H1 (cell line): ENCODE results near the gene PTPRH. TPM values are rescaled to one million over a fixed set of nuclear protein-coding genes. Genes with fewer than 3 reads are reported as not detected.

ENCODE experiments used
- CEBPB ChIP-seq: IDR thresholded peaks from 2 replicates; pipeline ENCODE4 v1.6.1; 2012; ENCODE audit warnings: low read depth, low read length
- CHD2 ChIP-seq: IDR thresholded peaks from 2 replicates; pipeline ENCODE4 v1.6.1; 2012; ENCODE audit warnings: low read length, improper control_type of control experiment
- EZH2 ChIP-seq: fragments of 200-600 bp; sonication (generic); IDR thresholded peaks from 2 replicates; pipeline ENCODE4 v1.7.1; 2012; ENCODE audit warnings: low read depth, mild to moderate bottlenecking, moderate library complexity, low read length, inconsistent platforms; ENCODE audit not compliant: severe bottlenecking
- GABPA ChIP-seq: IDR thresholded peaks from 2 replicates; pipeline ENCODE4 v1.6.1; 2011; ENCODE audit warnings: mild to moderate bottlenecking, low read length, moderate library complexity, borderline replicate concordance; ENCODE audit not compliant: insufficient read depth
- NRF1 ChIP-seq: IDR thresholded peaks from 2 replicates; pipeline ENCODE4 v1.6.1; 2011; ENCODE audit warnings: mild to moderate bottlenecking, low read depth, low read length, improper control_type of control experiment
- POLR2A ChIP-seq, 2 experiments: IDR thresholded peaks; 1 replicate in 1 of 2; 2 replicates in 1 of 2; pipeline ENCODE4 v1.6.1; 2011; ENCODE audit warnings: low read depth in 2 of 2, low read length in 2 of 2, mild to moderate bottlenecking in 2 of 2; ENCODE audit errors: control extremely low read depth in 1 of 2
- SIRT6 ChIP-seq: IDR thresholded peaks from one replicate; pipeline ENCODE4 v1.7.1; 2012; ENCODE audit warnings: low read length, inconsistent platforms
- TAF1 ChIP-seq: IDR thresholded peaks from 2 replicates; pipeline ENCODE4 v1.6.1; 2011; ENCODE audit warnings: mild to moderate bottlenecking, low read depth, low read length
- polyA plus RNA-seq, 7 experiments: library from polyadenylated mRNA; depleted of rRNA in 3 of 7; stranded (reverse) in 5 of 7; unstranded in 2 of 7; fragments of >200 nt in 5 of 7; fragments of 200-250 nt in 2 of 7; gene quantifications; 1 replicate in 5 of 7; 2 replicates in 1 of 7; 4 replicates in 1 of 7; pipeline versions ENCODE4 v1.2.1 to v1.2.3, GENCODE V29; 2011 to 2013; ENCODE audit warnings: missing spikeins in 2 of 7, mixed read lengths in 2 of 7
- total RNA-seq: library from RNA; stranded (reverse); fragmentation: NEBNext Ultra II Directional; extraction: Animal tissue kit (Norgen Biotek cat#: 25700); gene quantifications from 2 replicates; pipeline ENCODE4 v1.2.1, GENCODE V29; 2021

The PTPRH gene
- total and polyA plus RNA-seq, 2 of the 8 experiments (the other 6 are each of a cell fraction or from before 2014, with no cell fraction given): 0.30 to 0.39 TPM

GRCh38 chr19:55251341-55252081, 42.2 kb upstream of the PTPRH start (continued):
- TF ChIP-seq CHD2 (no peak), SIRT6 (no peak), GABPA (no peak), POLR2A (IDR thresholded peaks at IDR 0.05; ENCODE audit: control extremely low read depth in 1 of 2, low read depth in 2 of 2, low read length in 2 of 2) (no peak), CEBPB (no peak), EZH2 (no peak), NRF1 (no peak), TAF1 (no peak)
